Sigmoid colon (tissue), 4 donors: ENCODE measurements around the gene HAUS5.

Source experiments
- EP300 ChIP-seq, 4 donors: sonication (generic); formaldehyde crosslinking; IDR thresholded peaks; one replicate each; pipeline ENCODE4 v1.6.1; 2017; ENCODE audit warnings: antibody characterized with exemption in 4 of 4
- POLR2AphosphoS5 ChIP-seq, 4 donors: sonication (generic); formaldehyde crosslinking; IDR thresholded peaks; one replicate each; pipeline ENCODE4 v1.6.1; 2017; ENCODE audit warnings: antibody characterized with exemption in 4 of 4
- TF ChIP-seq, protein P1 (sequence below), 4 experiments: fragments of 450-650 bp in 3 of 4; fragments of 200-600 bp in 1 of 4; IDR thresholded peaks; one replicate each; pipeline ENCODE4 v1.5.1; 2016 to 2019; ENCODE audit warnings: antibody characterized with exemption in 4 of 4, mild to moderate bottlenecking in 3 of 4, moderate library complexity in 2 of 4

DNA sequence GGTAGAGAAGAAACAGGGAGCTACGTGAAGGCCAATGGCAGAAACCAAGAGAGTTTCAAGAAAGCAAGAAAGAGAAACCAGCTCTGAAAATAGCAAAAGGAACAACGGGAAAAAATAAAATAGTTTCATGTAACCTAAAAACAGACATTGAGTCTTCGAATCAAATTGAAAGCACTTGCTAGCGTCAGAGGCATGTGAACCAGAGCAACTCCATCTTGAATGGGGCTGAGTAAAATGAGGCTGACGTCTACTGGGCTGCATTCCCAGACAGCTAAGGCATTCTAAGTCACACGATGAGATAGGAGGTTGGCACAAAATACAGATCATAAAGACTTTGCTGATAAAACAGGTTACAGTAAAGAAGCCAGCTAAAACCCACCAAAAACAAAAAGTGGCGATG lies 33.8 kb upstream of the HAUS5 start:
- TF ChIP-seq, protein P1, sequence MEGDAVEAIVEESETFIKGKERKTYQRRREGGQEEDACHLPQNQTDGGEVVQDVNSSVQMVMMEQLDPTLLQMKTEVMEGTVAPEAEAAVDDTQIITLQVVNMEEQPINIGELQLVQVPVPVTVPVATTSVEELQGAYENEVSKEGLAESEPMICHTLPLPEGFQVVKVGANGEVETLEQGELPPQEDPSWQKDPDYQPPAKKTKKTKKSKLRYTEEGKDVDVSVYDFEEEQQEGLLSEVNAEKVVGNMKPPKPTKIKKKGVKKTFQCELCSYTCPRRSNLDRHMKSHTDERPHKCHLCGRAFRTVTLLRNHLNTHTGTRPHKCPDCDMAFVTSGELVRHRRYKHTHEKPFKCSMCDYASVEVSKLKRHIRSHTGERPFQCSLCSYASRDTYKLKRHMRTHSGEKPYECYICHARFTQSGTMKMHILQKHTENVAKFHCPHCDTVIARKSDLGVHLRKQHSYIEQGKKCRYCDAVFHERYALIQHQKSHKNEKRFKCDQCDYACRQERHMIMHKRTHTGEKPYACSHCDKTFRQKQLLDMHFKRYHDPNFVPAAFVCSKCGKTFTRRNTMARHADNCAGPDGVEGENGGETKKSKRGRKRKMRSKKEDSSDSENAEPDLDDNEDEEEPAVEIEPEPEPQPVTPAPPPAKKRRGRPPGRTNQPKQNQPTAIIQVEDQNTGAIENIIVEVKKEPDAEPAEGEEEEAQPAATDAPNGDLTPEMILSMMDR (IDR thresholded peaks at IDR 0.05), result no peak
- TF ChIP-seq EP300 (IDR thresholded peaks at IDR 0.05) (no peak), POLR2AphosphoS5 (IDR thresholded peaks at IDR 0.05) (no peak)
